ENCODE results near the gene GATAD2A.
A peak's percentile ranks its signal among the peaks of the same experiment; 100 is the strongest.

GATAD2A gene

GRCh38 chr19:19461671-19462622 is 56.5 kb downstream of the GATAD2A start:
- TF ChIP-seq CTCF (IDR thresholded peaks at IDR 0.05): no peak
- Histone ChIP-seq H3K4me1 (peaks cover 59% of the 10 kb centered on the region), H3K36me3 (ENCODE audit: control insufficient read depth, insufficient read depth, low read length) (no peaks in the 10 kb centered on the region), H3K4me3 (ENCODE audit: low read depth, low read length) (no peak overlapping the region), H3K27ac (peak overlapping the region; percentile 85), H2AFZ (peak overlapping the region; percentile 59), H3K79me2 (peaks cover 62% of the 10 kb centered on the region), H3K9ac (no peak overlapping the region), H3K27me3 (ENCODE audit: control insufficient read depth, insufficient read depth, low read length) (no peaks in the 10 kb centered on the region), H3K4me2 (ENCODE audit: low read length) (peak overlapping the region; percentile 51), H3K9me3 (ENCODE audit: control insufficient read depth, low read length) (no peaks in the 10 kb centered on the region)

- peaks cover 59% of the 10 kb centered on the region for H3K4me1 ChIP-seq
- H3K9ac ChIP-seq: no peak overlapping the region
- no peak for TF ChIP-seq CTCF (IDR thresholded peaks at IDR 0.05)
- peak overlapping the region; percentile 16 for H2AFZ ChIP-seq
- H3K4me3 ChIP-seq (ENCODE audit: low read depth, low read length): no peak overlapping the region
- H3K27me3 ChIP-seq (ENCODE audit: control insufficient read depth, insufficient read depth, low read length): no peaks in the 10 kb centered on the region
- peak overlapping the region; percentile 85 for H3K27ac ChIP-seq
- H3K79me2 ChIP-seq: peaks cover 69% of the 10 kb centered on the region
- H3K9me3 ChIP-seq (ENCODE audit: control insufficient read depth, low read length): no peaks in the 10 kb centered on the region
- no peaks in the 10 kb centered on the region for H3K36me3 ChIP-seq (ENCODE audit: control insufficient read depth, insufficient read depth, low read length)
- peak overlapping the region; percentile 59 for H3K4me2 ChIP-seq (ENCODE audit: low read length)
These were observed 58.1 kb downstream of the GATAD2A start for GRCh38 chr19:19463348-19464117.

GRCh38 chr19:19464339-19465098 is 59.0 kb downstream of the GATAD2A start:
- H3K4me3 ChIP-seq (ENCODE audit: low read depth, low read length): peak overlapping the region; percentile 23
- no peak for TF ChIP-seq CTCF (IDR thresholded peaks at IDR 0.05)
- H3K4me1 ChIP-seq: peaks cover 57% of the 10 kb centered on the region
- H3K9me3 ChIP-seq (ENCODE audit: control insufficient read depth, low read length): no peaks in the 10 kb centered on the region
- H3K36me3 ChIP-seq (ENCODE audit: control insufficient read depth, insufficient read depth, low read length): no peaks in the 10 kb centered on the region
- peak overlapping the region; percentile 59 for H3K4me2 ChIP-seq (ENCODE audit: low read length)
- H3K79me2 ChIP-seq: peaks cover 79% of the 10 kb centered on the region
- H3K27ac ChIP-seq: peak overlapping the region; percentile 85
- peak overlapping the region; percentile 16 for H2AFZ ChIP-seq
- no peak overlapping the region for H3K9ac ChIP-seq
- H3K27me3 ChIP-seq (ENCODE audit: control insufficient read depth, insufficient read depth, low read length): no peaks in the 10 kb centered on the region

GRCh38 chr19:19465436-19466070 is 60.1 kb downstream of the GATAD2A start:
- H3K9me3 ChIP-seq (ENCODE audit: control insufficient read depth, low read length): no peaks in the 10 kb centered on the region
- no peak overlapping the region for H3K27ac ChIP-seq
- H3K4me2 ChIP-seq (ENCODE audit: low read length): no peak overlapping the region
- H3K9ac ChIP-seq: no peak overlapping the region
- H3K36me3 ChIP-seq (ENCODE audit: control insufficient read depth, insufficient read depth, low read length): no peaks in the 10 kb centered on the region
- TF ChIP-seq CTCF (IDR thresholded peaks at IDR 0.05): no peak
- H3K79me2 ChIP-seq: peaks cover 88% of the 10 kb centered on the region
- H2AFZ ChIP-seq: no peak overlapping the region
- no peak overlapping the region for H3K4me3 ChIP-seq (ENCODE audit: low read depth, low read length)
- peaks cover 53% of the 10 kb centered on the region for H3K4me1 ChIP-seq
- H3K27me3 ChIP-seq (ENCODE audit: control insufficient read depth, insufficient read depth, low read length): no peaks in the 10 kb centered on the region
